ENCODE data around the gene YWHAQ. TPM values are rescaled to one million over a fixed set of nuclear protein-coding genes. Genes with fewer than 3 reads are reported as not detected.

The YWHAQ gene
- total RNA-seq, 1 donor from 2014 or later, result 191 TPM

DNA sequence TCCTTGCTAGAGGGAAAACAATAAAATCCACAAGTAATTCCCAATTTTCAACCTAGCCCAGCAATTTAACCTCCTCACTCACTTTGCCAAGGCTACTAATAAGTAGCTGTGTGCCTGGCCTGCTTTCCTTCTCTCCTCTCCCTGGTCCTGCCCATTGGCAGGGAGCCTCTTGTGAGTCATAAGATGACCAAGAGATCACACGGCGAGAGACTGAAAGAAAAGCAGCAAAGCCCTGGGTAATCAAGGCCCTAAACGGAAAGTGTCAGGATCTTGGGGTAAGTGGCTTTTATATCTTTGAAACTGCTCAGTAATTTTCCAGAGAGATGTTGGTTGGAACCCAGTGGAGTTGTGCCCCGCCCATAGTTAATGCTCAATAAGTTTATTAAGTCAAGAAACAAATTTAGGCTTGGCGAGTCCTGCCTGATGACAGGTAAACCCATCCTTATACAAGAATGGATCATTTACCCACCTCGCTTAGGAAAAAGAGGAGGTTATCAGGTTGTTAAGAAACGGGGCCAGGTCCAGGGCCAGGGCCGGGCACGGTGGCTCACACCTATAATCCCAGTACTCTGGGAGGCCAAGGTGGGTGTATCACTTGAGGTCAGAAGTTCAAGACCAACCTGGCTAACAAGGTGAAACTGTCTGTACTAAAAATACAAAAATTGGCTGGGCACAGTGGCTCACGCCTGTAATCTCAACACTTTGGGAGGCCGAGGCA, 65.2 kb downstream of the YWHAQ start:
- Histone ChIP-seq H3K27ac (peak overlapping the region; percentile 74), H3K9me3 (no peaks in the 10 kb centered on the region), H3K4me1 (peaks cover 12% of the 10 kb centered on the region), H3K36me3 (no peaks in the 10 kb centered on the region), H3K27me3 (no peaks in the 10 kb centered on the region), H3K4me3 (no peak overlapping the region)
- intact Hi-C loops (cut with DNase I), result no loop called here
- ATAC-seq (peak; percentile 92), DNase-seq (no peak)
- TF ChIP-seq, protein P1, sequence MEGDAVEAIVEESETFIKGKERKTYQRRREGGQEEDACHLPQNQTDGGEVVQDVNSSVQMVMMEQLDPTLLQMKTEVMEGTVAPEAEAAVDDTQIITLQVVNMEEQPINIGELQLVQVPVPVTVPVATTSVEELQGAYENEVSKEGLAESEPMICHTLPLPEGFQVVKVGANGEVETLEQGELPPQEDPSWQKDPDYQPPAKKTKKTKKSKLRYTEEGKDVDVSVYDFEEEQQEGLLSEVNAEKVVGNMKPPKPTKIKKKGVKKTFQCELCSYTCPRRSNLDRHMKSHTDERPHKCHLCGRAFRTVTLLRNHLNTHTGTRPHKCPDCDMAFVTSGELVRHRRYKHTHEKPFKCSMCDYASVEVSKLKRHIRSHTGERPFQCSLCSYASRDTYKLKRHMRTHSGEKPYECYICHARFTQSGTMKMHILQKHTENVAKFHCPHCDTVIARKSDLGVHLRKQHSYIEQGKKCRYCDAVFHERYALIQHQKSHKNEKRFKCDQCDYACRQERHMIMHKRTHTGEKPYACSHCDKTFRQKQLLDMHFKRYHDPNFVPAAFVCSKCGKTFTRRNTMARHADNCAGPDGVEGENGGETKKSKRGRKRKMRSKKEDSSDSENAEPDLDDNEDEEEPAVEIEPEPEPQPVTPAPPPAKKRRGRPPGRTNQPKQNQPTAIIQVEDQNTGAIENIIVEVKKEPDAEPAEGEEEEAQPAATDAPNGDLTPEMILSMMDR (IDR thresholded peaks at IDR 0.05), result no peak

DNA sequence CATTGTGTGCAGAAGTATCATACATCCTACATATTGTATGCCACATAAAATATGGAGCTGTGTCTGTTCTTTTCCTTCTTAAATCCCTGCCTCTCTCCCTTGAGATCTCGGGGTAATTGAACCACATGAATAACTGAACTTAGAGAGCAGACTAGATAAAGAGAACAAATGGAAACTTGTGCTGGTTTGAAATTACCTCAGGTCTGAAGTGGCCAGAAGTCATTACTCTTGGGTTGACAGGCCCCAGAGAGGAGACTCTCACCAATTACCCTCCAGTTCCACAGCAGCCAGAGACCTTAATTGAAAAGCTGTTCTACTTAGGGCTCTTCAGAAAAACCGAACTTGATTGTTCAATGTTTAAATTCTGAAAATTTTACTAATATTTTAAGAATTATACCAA, 70.2 kb downstream of the YWHAQ start:
- no peaks in the 10 kb centered on the region for H3K36me3 ChIP-seq
- H3K4me3 ChIP-seq, result no peak overlapping the region
- H3K4me1 ChIP-seq, result peaks cover 13% of the 10 kb centered on the region
- no peak for ATAC-seq
- DNase-seq, result no peak
- H3K27ac ChIP-seq, result no peak overlapping the region
- intact Hi-C loops (cut with DNase I), result no loop called here
- TF ChIP-seq, protein P1 (IDR thresholded peaks at IDR 0.05), result no peak
- no peaks in the 10 kb centered on the region for H3K9me3 ChIP-seq
- no peaks in the 10 kb centered on the region for H3K27me3 ChIP-seq

DNA sequence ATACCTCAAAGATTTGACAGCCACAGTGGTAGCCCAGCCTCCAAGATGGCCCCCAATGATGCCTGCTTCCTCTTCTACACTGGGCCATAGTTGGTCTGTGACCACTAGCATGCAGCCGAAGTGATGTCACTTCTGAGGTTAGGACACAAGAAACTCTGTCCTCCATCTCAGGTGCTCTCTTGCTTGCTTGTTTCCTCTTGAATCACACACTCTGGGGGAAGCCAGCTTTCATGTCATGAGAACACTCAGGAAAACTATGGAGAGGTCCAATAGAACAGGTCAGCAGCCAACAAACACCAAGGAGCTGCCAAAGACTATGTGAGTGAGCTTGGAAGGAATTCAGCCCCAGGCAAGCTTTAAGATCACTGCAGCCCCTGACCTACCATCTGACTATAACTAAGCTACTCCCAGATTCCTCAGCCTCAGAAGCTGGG, 71.8 kb downstream of the YWHAQ start:
- ATAC-seq (peak; percentile 5), DNase-seq (no peak)

GRCh38 chr2:9556121-9556743, 74.6 kb downstream of the YWHAQ start:
- H3K9me3 ChIP-seq, result no peaks in the 10 kb centered on the region
- TF ChIP-seq, protein P1 (IDR thresholded peaks at IDR 0.05), result no peak
- H3K36me3 ChIP-seq, result no peaks in the 10 kb centered on the region
- peaks cover 36% of the 10 kb centered on the region for H3K4me1 ChIP-seq
- peak; percentile 63 for ATAC-seq
- no peaks in the 10 kb centered on the region for H3K27me3 ChIP-seq
- no peak for DNase-seq
- H3K27ac ChIP-seq, result peak overlapping the region; percentile 99
- intact Hi-C loops (cut with DNase I), result no loop called here
- peak overlapping the region; percentile 82 for H3K4me3 ChIP-seq

More for the DNA sequence above, 71.8 kb downstream of the YWHAQ start:
- no peaks in the 10 kb centered on the region for H3K27me3 ChIP-seq
- peak overlapping the region; percentile 6 for H3K27ac ChIP-seq
- TF ChIP-seq, protein P1 (IDR thresholded peaks at IDR 0.05), result no peak
- H3K4me3 ChIP-seq, result no peak overlapping the region
- H3K4me1 ChIP-seq, result peaks cover 11% of the 10 kb centered on the region
- no peaks in the 10 kb centered on the region for H3K9me3 ChIP-seq
- no peaks in the 10 kb centered on the region for H3K36me3 ChIP-seq
- intact Hi-C loops (cut with DNase I), result no loop called here

DNA sequence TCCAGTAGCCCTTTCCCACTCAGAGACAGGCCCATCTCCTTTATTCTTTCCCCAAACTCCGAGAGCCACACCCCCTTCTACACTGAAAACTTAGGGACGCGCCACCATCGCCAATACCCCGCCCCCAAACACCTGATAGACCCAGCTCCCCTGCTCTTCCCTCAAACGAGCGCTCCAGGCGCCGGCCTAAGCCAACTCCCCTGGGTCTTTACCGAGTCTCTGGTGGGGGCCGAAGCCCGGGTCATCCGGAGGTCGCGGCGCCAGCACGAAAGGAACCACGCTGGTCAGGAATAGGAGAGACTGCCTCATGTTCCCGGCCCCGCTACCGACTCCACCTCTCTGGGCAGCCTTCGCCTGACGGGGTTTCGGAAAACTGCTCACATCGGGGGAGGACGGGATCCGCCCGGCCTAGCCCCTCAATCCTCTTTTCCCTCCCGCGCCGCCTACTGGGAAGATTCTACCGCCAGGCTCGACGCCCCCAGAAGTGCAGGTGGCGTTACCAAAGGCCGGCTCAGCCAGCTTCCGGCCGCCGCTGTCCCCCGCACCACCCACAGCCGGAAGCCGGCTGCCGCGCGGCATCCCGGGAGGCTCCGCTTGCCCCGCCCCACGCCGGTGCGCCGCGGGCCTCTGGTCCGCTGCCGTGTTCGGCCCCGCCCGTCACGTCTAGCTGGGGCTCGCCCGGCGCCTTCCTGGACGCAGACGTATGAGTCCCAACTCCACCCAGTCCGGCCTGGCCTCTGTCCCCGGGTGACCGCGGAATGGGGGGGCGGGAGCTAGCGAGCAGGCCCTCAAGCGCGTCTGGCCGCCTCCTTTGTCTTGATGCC, 75.3 kb downstream of the YWHAQ start, which contains the start of gene ADAM17:
Gene ADAM17 (minus strand): TSS at position 534 of the 824 bp plus-strand sequence. CDS start 225 bp downstream, at position 309.
- H3K36me3 ChIP-seq, result no peaks in the 10 kb centered on the region
- H3K4me3 ChIP-seq, result peak within 1 kb of the TSS; percentile 82
- TF ChIP-seq, protein P1 (IDR thresholded peaks at IDR 0.05), result peak; percentile 40
- ATAC-seq (peak; percentile 97), DNase-seq (peak; percentile 99)
- H3K4me1 ChIP-seq, result peaks cover 37% of the 10 kb centered on the region
- H3K9me3 ChIP-seq, result no peaks in the 10 kb centered on the region
- intact Hi-C loops (cut with DNase I), result no loop called here
- H3K27ac ChIP-seq, result peak within 1 kb of the TSS; percentile 99
- H3K27me3 ChIP-seq, result no peaks in the 10 kb centered on the region

Measured in upper lobe of right lung (tissue), 1 donor.